HEK293 (cell line): ENCODE measurements around the gene ATP7B.

Experiments
- CTCF ChIA-PET: fragments of 350-600 bp; formaldehyde crosslinking; extraction: SDS; loops from one replicate; lab custom pipeline; 2021; ENCODE audit warnings: antibody characterized with exemption; lab: Yijun Ruan, JAX
- POLR2A ChIA-PET: fragments of 300-600 bp; formaldehyde crosslinking; extraction: SDS; loops from one replicate; lab custom pipeline; 2020; ENCODE audit warnings: antibody characterized with exemption, inconsistent platforms; lab: Yijun Ruan, JAX
- H3K27ac ChIP-seq: fragments of 200-500 bp; sonication (Bioruptor generic); 2 replicates; pipeline ENCODE4 v1.5.1; 2014; ENCODE audit warnings: low read depth, low read length, control low read depth, inconsistent platforms; ENCODE audit errors: extremely low read depth
- H3K36me3 ChIP-seq, 2 experiments: fragments of 200-500 bp in 1 of 2; sonication (Bioruptor generic) in 1 of 2; 1 replicate in 1 of 2; 2 replicates in 1 of 2; pipeline ENCODE4 v1.5.1; 2014 to 2017; ENCODE audit warnings: inconsistent platforms in 2 of 2, low read length in 2 of 2; ENCODE audit not compliant: control insufficient read depth in 2 of 2, insufficient read depth in 1 of 2
- H3K4me1 ChIP-seq: fragments of 200-500 bp; sonication (Bioruptor generic); 2 replicates; pipeline ENCODE4 v1.5.1; 2014; ENCODE audit warnings: mild to moderate bottlenecking, low read length, inconsistent platforms; ENCODE audit not compliant: control insufficient read depth, insufficient read depth
- H3K4me3 ChIP-seq: 2 replicates; pipeline ENCODE4 v1.5.1; 2011; ENCODE audit warnings: low read depth, mild to moderate bottlenecking, control low read depth, low read length, moderate library complexity
- H3K9me3 ChIP-seq: fragments of 200-500 bp; sonication (Bioruptor generic); 2 replicates; pipeline ENCODE4 v1.5.1; 2014; ENCODE audit warnings: low read depth, low read length, inconsistent platforms; ENCODE audit not compliant: control insufficient read depth, insufficient read depth
- BCL11B ChIP-seq: fragments of 450-650 bp; formaldehyde crosslinking; IDR thresholded peaks from 2 replicates; pipeline ENCODE4 v1.5.1; 2016; ENCODE audit warnings: low read depth, missing biosample characterization, missing genetic modification characterization
- HOXC10 ChIP-seq: sonication (generic); formaldehyde crosslinking; IDR thresholded peaks from 2 replicates; pipeline ENCODE4 v1.8.1; 2023; ENCODE audit warnings: mild to moderate bottlenecking, missing genetic modification reagents
- HOXD13 ChIP-seq: sonication (generic); formaldehyde crosslinking; IDR thresholded peaks from 2 replicates; pipeline ENCODE4 v1.8.0; 2022; ENCODE audit warnings: missing genetic modification reagents, borderline replicate concordance
- KLF8 ChIP-seq: fragments of 450-650 bp; formaldehyde crosslinking; IDR thresholded peaks from 2 replicates; pipeline ENCODE4 v1.5.1; 2016; ENCODE audit warnings: missing biosample characterization, missing genetic modification characterization
- PRDM1 ChIP-seq: fragments of 450-650 bp; formaldehyde crosslinking; IDR thresholded peaks from 2 replicates; pipeline ENCODE4; 2016; ENCODE audit warnings: missing biosample characterization, missing genetic modification characterization
- RBAK ChIP-seq: fragments of 450-650 bp; formaldehyde crosslinking; IDR thresholded peaks from 2 replicates; pipeline ENCODE4 v1.5.1; 2016; ENCODE audit warnings: missing biosample characterization, missing genetic modification characterization
- SCRT1 ChIP-seq: fragments of 450-650 bp; formaldehyde crosslinking; IDR thresholded peaks from 2 replicates; pipeline ENCODE4 v1.5.1; 2016; ENCODE audit warnings: missing biosample characterization, missing genetic modification characterization, borderline replicate concordance
- SCRT2 ChIP-seq: fragments of 450-650 bp; formaldehyde crosslinking; IDR thresholded peaks from 2 replicates; pipeline ENCODE4 v1.5.1; 2016; ENCODE audit warnings: missing biosample characterization, missing genetic modification characterization
- SP2 ChIP-seq: fragments of 450-650 bp; formaldehyde crosslinking; IDR thresholded peaks from 2 replicates; pipeline ENCODE4 v1.5.1; 2016; ENCODE audit warnings: missing biosample characterization, missing genetic modification characterization
- SP3 ChIP-seq: fragments of 450-650 bp; formaldehyde crosslinking; IDR thresholded peaks from 2 replicates; pipeline ENCODE4 v1.5.1; 2016; ENCODE audit warnings: missing biosample characterization, missing genetic modification characterization
- ZIC2 ChIP-seq: fragments of 450-650 bp; formaldehyde crosslinking; IDR thresholded peaks from 2 replicates; pipeline ENCODE4 v1.5.1; 2016; ENCODE audit warnings: missing biosample characterization, missing genetic modification characterization
- ZNF155 ChIP-seq: fragments of 450-650 bp; formaldehyde crosslinking; IDR thresholded peaks from 2 replicates; pipeline ENCODE4 v1.5.1; 2016; ENCODE audit warnings: missing biosample characterization, missing genetic modification characterization
- ZNF184 ChIP-seq: fragments of 450-650 bp; IDR thresholded peaks from 2 replicates; pipeline ENCODE4 v1.5.1; 2018; ENCODE audit warnings: missing biosample characterization, mild to moderate bottlenecking, missing genetic modification characterization
- ZNF211 ChIP-seq: fragments of 450-650 bp; formaldehyde crosslinking; IDR thresholded peaks from 2 replicates; pipeline ENCODE4 v1.5.1; 2016; ENCODE audit warnings: low read depth, missing biosample characterization, missing genetic modification characterization
- ZNF37A ChIP-seq: fragments of 450-650 bp; IDR thresholded peaks from 2 replicates; pipeline ENCODE4 v1.5.1; 2018; ENCODE audit warnings: missing biosample characterization, missing genetic modification characterization
- ZNF501 ChIP-seq: fragments of 450-650 bp; formaldehyde crosslinking; IDR thresholded peaks from 2 replicates; pipeline ENCODE4 v1.5.1; 2016; ENCODE audit warnings: missing biosample characterization, missing genetic modification characterization
- ZNF544 ChIP-seq: fragments of 450-650 bp; formaldehyde crosslinking; IDR thresholded peaks from 2 replicates; pipeline ENCODE4 v1.5.0; 2017; ENCODE audit warnings: missing biosample characterization, missing genetic modification characterization
- ZNF558 ChIP-seq: fragments of 450-650 bp; formaldehyde crosslinking; IDR thresholded peaks from 2 replicates; pipeline ENCODE4 v1.5.1; 2016; ENCODE audit warnings: missing biosample characterization, missing genetic modification characterization
- ZNF600 ChIP-seq: fragments of 450-650 bp; formaldehyde crosslinking; IDR thresholded peaks from 2 replicates; pipeline ENCODE4 v1.5.1; 2016; ENCODE audit warnings: missing biosample characterization, missing genetic modification characterization
- ZNF776 ChIP-seq: fragments of 450-650 bp; formaldehyde crosslinking; IDR thresholded peaks from 2 replicates; pipeline ENCODE4 v1.5.0; 2017; ENCODE audit warnings: missing biosample characterization, missing genetic modification characterization, borderline replicate concordance
- ZSCAN30 ChIP-seq: fragments of 450-650 bp; IDR thresholded peaks from 2 replicates; pipeline ENCODE4 v1.5.1; 2018; ENCODE audit warnings: missing biosample characterization, mild to moderate bottlenecking, missing genetic modification characterization, moderate library complexity
- TF ChIP-seq, protein P1 (sequence below): fragments of 450-650 bp; formaldehyde crosslinking; IDR thresholded peaks from 2 replicates; pipeline ENCODE4 v1.5.1; 2016; ENCODE audit warnings: missing biosample characterization, missing genetic modification characterization
- TF ChIP-seq, protein P2 (sequence below): fragments of 450-650 bp; formaldehyde crosslinking; IDR thresholded peaks from 2 replicates; pipeline ENCODE4 v1.5.1; 2016; ENCODE audit warnings: missing biosample characterization, missing genetic modification characterization
- TF ChIP-seq, protein P3 (sequence below): fragments of 450-650 bp; formaldehyde crosslinking; IDR thresholded peaks from 2 replicates; pipeline ENCODE4 v1.5.1; 2016; ENCODE audit warnings: missing biosample characterization, missing genetic modification characterization, low read depth
- TF ChIP-seq, protein P4 (sequence below): fragments of 450-650 bp; formaldehyde crosslinking; IDR thresholded peaks from 2 replicates; pipeline ENCODE4 v1.5.1; 2016; ENCODE audit warnings: missing biosample characterization, missing genetic modification characterization

ATP7B gene

DNA sequence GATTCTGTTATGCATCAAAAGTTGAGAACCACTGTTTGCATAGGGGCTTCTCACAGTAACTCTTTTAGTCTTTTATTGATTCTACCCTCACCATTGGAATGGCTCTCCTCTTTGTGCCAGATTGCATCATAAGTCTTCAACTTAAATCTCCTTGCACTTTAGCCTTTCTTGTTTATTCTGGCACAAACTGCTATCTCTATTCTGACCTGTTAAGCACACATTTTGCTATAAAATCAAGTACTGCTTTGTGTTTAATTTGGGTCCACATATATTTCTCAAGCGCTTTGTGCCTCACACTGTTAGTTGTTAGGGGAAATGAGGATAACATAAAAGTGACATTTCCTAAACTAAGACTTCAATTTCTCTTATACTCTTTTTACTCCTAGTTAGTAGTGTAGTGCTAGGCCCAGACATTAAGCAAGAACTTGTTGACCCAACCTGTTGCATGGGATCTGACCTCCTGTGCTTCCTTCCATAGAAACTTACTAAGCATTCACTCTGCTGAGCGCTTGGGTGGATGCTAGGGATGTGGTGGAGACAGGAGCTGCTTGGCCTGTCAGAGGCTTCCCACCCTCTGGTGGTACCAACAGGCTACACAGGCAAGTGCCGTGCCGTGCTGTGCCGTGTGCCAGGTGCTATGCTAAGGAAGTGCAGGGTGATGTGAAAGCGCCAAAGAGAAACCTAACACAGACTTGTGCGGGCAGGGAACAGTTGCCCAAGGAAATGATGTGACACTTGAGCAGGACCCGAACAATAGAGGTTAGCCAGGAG lies 14.4 kb upstream of the ATP7B start:
- Histone ChIP-seq H3K36me3 (peaks cover 4 to 55% of the 10 kb centered on the region in 2 experiments; a peak in 2 of 3 replicates), H3K27ac (no peak overlapping the region), H3K9me3 (no peaks in the 10 kb centered on the region), H3K4me3 (no peak overlapping the region), H3K4me1 (no peaks in the 10 kb centered on the region)
- POLR2A ChIA-PET, result no interaction called here
- TF ChIP-seq BCL11B (tag by site-specific recombination), result no peak
- TF ChIP-seq, protein P1, sequence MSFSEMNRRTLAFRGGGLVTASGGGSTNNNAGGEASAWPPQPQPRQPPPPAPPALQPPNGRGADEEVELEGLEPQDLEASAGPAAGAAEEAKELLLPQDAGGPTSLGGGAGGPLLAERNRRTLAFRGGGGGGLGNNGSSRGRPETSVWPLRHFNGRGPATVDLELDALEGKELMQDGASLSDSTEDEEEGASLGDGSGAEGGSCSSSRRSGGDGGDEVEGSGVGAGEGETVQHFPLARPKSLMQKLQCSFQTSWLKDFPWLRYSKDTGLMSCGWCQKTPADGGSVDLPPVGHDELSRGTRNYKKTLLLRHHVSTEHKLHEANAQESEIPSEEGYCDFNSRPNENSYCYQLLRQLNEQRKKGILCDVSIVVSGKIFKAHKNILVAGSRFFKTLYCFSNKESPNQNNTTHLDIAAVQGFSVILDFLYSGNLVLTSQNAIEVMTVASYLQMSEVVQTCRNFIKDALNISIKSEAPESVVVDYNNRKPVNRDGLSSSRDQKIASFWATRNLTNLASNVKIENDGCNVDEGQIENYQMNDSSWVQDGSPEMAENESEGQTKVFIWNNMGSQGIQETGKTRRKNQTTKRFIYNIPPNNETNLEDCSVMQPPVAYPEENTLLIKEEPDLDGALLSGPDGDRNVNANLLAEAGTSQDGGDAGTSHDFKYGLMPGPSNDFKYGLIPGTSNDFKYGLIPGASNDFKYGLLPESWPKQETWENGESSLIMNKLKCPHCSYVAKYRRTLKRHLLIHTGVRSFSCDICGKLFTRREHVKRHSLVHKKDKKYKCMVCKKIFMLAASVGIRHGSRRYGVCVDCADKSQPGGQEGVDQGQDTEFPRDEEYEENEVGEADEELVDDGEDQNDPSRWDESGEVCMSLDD (tag by site-specific recombination), result no peak
- TF ChIP-seq ZNF558, result no peak
- no peak for TF ChIP-seq ZIC2 (tag by site-specific recombination)
- TF ChIP-seq SCRT2 (tag by site-specific recombination), result peak; percentile 91
- TF ChIP-seq ZNF501 (tag by site-specific recombination), result no peak
- TF ChIP-seq, protein P2, sequence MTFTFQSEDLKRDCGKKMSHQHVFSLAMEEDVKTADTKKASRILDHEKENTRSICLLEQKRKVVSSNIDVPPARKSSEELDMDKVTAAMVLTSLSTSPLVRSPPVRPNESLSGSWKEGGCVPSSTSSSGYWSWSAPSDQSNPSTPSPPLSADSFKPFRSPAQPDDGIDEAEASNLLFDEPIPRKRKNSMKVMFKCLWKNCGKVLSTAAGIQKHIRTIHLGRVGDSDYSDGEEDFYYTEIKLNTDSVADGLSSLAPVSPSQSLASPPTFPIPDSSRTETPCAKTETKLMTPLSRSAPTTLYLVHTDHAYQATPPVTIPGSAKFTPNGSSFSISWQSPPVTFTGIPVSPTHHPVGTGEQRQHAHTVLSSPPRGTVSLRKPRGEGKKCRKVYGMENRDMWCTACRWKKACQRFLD (tag by site-specific recombination), result no peak
- TF ChIP-seq, protein P3, sequence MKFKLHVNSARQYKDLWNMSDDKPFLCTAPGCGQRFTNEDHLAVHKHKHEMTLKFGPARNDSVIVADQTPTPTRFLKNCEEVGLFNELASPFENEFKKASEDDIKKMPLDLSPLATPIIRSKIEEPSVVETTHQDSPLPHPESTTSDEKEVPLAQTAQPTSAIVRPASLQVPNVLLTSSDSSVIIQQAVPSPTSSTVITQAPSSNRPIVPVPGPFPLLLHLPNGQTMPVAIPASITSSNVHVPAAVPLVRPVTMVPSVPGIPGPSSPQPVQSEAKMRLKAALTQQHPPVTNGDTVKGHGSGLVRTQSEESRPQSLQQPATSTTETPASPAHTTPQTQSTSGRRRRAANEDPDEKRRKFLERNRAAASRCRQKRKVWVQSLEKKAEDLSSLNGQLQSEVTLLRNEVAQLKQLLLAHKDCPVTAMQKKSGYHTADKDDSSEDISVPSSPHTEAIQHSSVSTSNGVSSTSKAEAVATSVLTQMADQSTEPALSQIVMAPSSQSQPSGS (tag by site-specific recombination), result no peak
- no peak for TF ChIP-seq ZSCAN30 (tag by site-specific recombination)
- no peak for TF ChIP-seq ZNF155
- no peak for TF ChIP-seq KLF8 (tag by site-specific recombination)
- no peak for TF ChIP-seq HOXC10
- TF ChIP-seq ZNF37A, result no peak
- TF ChIP-seq SCRT1, result peak; percentile 58; the same call in 1 of the 2 replicates
- CTCF ChIA-PET, result no interaction called here

DNA sequence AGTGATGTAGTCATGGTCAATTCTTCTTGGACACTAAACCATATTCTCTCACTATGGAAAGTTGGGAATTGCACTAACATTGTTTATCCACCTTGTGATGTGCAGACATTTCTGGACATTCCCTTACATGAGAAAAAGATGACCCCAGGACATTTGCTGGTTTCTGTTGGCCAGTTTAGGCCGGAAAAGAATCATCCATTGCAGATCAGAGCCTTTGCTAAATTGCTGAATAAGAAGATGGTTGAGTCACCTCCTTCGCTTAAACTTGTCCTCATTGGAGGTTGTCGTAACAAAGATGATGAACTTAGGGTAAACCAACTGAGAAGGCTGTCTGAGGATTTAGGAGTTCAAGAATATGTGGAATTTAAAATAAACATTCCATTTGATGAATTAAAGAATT lies 13.2 kb upstream of the ATP7B start, which contains the start of gene UTP14C:
Gene UTP14C, plus strand, starts transcription at position 211 of the 400 bp plus-strand sequence. CDS start 4,114 bp downstream, outside the sequence.
- POLR2A ChIA-PET, result no interaction called here
- H3K27ac ChIP-seq, result no peak within 1 kb of the TSS
- no peak for TF ChIP-seq HOXD13 (CRISPR knock-in tag)
- TF ChIP-seq ZNF184 (tag by site-specific recombination), result no peak
- TF ChIP-seq SP3 (tag by site-specific recombination), result no peak
- no peak for TF ChIP-seq ZNF776 (tag by site-specific recombination)
- no peak for TF ChIP-seq ZNF600 (tag by site-specific recombination)
- no peak for TF ChIP-seq ZNF211 (tag by site-specific recombination)
- TF ChIP-seq, protein P4, sequence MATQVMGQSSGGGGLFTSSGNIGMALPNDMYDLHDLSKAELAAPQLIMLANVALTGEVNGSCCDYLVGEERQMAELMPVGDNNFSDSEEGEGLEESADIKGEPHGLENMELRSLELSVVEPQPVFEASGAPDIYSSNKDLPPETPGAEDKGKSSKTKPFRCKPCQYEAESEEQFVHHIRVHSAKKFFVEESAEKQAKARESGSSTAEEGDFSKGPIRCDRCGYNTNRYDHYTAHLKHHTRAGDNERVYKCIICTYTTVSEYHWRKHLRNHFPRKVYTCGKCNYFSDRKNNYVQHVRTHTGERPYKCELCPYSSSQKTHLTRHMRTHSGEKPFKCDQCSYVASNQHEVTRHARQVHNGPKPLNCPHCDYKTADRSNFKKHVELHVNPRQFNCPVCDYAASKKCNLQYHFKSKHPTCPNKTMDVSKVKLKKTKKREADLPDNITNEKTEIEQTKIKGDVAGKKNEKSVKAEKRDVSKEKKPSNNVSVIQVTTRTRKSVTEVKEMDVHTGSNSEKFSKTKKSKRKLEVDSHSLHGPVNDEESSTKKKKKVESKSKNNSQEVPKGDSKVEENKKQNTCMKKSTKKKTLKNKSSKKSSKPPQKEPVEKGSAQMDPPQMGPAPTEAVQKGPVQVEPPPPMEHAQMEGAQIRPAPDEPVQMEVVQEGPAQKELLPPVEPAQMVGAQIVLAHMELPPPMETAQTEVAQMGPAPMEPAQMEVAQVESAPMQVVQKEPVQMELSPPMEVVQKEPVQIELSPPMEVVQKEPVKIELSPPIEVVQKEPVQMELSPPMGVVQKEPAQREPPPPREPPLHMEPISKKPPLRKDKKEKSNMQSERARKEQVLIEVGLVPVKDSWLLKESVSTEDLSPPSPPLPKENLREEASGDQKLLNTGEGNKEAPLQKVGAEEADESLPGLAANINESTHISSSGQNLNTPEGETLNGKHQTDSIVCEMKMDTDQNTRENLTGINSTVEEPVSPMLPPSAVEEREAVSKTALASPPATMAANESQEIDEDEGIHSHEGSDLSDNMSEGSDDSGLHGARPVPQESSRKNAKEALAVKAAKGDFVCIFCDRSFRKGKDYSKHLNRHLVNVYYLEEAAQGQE, result no peak
- no peak for TF ChIP-seq SP2 (tag by site-specific recombination)
- no peak for TF ChIP-seq ZNF544 (tag by site-specific recombination)
- TF ChIP-seq PRDM1 (tag by site-specific recombination), result no peak
- no peak for TF ChIP-seq RBAK (tag by site-specific recombination)
- TF ChIP-seq, all 188 proteins: peak for 0
- CTCF ChIA-PET, result no interaction called here
- Histone ChIP-seq H3K9me3 (no peaks in the 10 kb centered on the region), H3K36me3 (peaks cover 7 to 66% of the 10 kb centered on the region in 2 experiments; a peak in 2 of 3 replicates), H3K4me3 (no peak within 1 kb of the TSS), H3K4me1 (no peaks in the 10 kb centered on the region)
